ENCODE measurements around the gene PTCD1.
A peak's percentile ranks its signal among the peaks of the same experiment; 100 is the strongest.
"Not testable (repeated sequence)": the region's sequence is repeated elsewhere in the genome, so short reads cannot be mapped to it uniquely, and the experiment has no call there.

Gene PTCD1

GRCh38 chr7:99407872-99408378 is 30.7 kb downstream of the PTCD1 start:
- DNase-seq (ENCODE audit: low read depth), result peak; percentile 27

GRCh38 chr7:99406557-99406956 is 32.0 kb downstream of the PTCD1 start:
- DNase-seq (ENCODE audit: low read depth), result no peak

GRCh38 chr7:99404977-99405320 is 33.6 kb downstream of the PTCD1 start:
- DNase-seq (ENCODE audit: low read depth), result no peak

GRCh38 chr7:99404235-99404976 is 34.2 kb downstream of the PTCD1 start:
- no peak for DNase-seq (ENCODE audit: low read depth)

- no peak for DNase-seq (ENCODE audit: low read depth)
Observed at GRCh38 chr7:99403764-99404163, 34.8 kb downstream of the PTCD1 start.

- DNase-seq (ENCODE audit: low read depth), result no peak
Observed at GRCh38 chr7:99402854-99403253, 35.7 kb downstream of the PTCD1 start.

- no peak for DNase-seq (ENCODE audit: low read depth)
Observed at GRCh38 chr7:99399597-99399996, 39.0 kb downstream of the PTCD1 start.

- DNase-seq (ENCODE audit: low read depth), result no peak
Observed at GRCh38 chr7:99398891-99399445, 39.6 kb downstream of the PTCD1 start.

- DNase-seq (ENCODE audit: low read depth), result no peak
Observed at GRCh38 chr7:99397297-99397983, 41.2 kb downstream of the PTCD1 start.

GRCh38 chr7:99396418-99397296 is 41.9 kb downstream of the PTCD1 start:
- DNase-seq (ENCODE audit: low read depth), result no peak

GRCh38 chr7:99395616-99396327 is 42.8 kb downstream of the PTCD1 start:
- DNase-seq (ENCODE audit: low read depth), result no peak

GRCh38 chr7:99394188-99394502 is 44.5 kb downstream of the PTCD1 start:
- DNase-seq (ENCODE audit: low read depth), result no peak

GRCh38 chr7:99393355-99394187 is 45.0 kb downstream of the PTCD1 start:
- no peak for DNase-seq (ENCODE audit: low read depth)

- DNase-seq (ENCODE audit: low read depth), result no peak
Observed at GRCh38 chr7:99392659-99393354, 45.8 kb downstream of the PTCD1 start.

- no peak for DNase-seq (ENCODE audit: low read depth)
Observed at GRCh38 chr7:99392046-99392445, 46.6 kb downstream of the PTCD1 start.

GRCh38 chr7:99390941-99391602 is 47.5 kb downstream of the PTCD1 start:
- DNase-seq (ENCODE audit: low read depth), result no peak

GRCh38 chr7:99389772-99390171 is 48.8 kb downstream of the PTCD1 start:
- DNase-seq (ENCODE audit: low read depth), result no peak

GRCh38 chr7:99387912-99388311 is 50.7 kb downstream of the PTCD1 start:
- no peak for DNase-seq (ENCODE audit: low read depth)

- DNase-seq (ENCODE audit: low read depth), result not testable (repeated sequence)
Observed at GRCh38 chr7:99387239-99387635, 51.4 kb downstream of the PTCD1 start.

All from GM04503 (cell line).